ENCODE data around the gene SSX2IP. TPM values are rescaled to one million over a fixed set of nuclear protein-coding genes. Genes with fewer than 3 reads are reported as not detected.

SSX2IP gene
- polyA plus RNA-seq, 3 donors = 0.85 to 2.8 (median 2.2) TPM

DNA sequence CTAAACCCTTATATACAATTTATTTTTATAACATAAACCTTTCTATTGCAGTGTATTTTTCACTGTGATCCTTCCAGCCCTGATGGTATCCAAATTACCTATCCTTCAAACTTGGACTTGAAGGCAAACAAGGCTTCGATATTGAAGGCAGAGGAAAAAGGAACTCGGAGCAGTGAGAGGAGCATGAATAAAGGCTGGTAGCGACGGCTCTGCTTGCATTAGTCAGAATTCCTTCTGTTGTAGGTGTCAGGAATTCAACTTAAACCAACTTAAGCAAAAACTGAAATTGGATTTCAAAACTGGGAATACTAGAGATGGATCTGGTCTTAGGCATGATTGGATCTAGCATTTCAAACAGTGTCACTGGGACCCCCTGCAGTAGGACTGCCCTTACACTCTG, 17.8 kb upstream of the SSX2IP start:
- intact Hi-C loops (cut with micrococcal nuclease) = no loop called here
- no peak overlapping the region for H3K4me3 ChIP-seq (replicated peaks in 1 of 3; ENCODE audit: low read depth in 2 of 3, low read length in 3 of 3)
- H3K27ac Mint-ChIP-seq = peak overlapping the region in 1 of 7 donors; percentile 43
- peaks cover 5% of the 10 kb centered on the region for H3K4me1 Mint-ChIP-seq
- H3K36me3 Mint-ChIP-seq = no peaks in the 10 kb centered on the region
- no peak overlapping the region for H3K4me3 Mint-ChIP-seq
- no peak overlapping the region for H2AFZ ChIP-seq (ENCODE audit: insufficient read depth, low read depth, low read length, poor library complexity, severe bottlenecking)
- DNase-seq = no peak
- H3K27ac ChIP-seq (ENCODE audit: low read depth in 1 of 2, low read length in 2 of 2) = no peak overlapping the region
- H3K4me1 ChIP-seq (ENCODE audit: control insufficient read depth in 1 of 2, insufficient read depth in 2 of 2, low read length in 2 of 2) = no peaks in the 10 kb centered on the region
- H3K27me3 Mint-ChIP-seq (ENCODE audit: low read depth in 3 of 3) = no peaks in the 10 kb centered on the region
- no peaks in the 10 kb centered on the region for H3K79me2 ChIP-seq (ENCODE audit: insufficient read depth, low read length)
- H3K36me3 ChIP-seq (replicated peaks in 1 of 2; ENCODE audit: control insufficient read depth in 1 of 2, insufficient read depth in 2 of 2, low read length in 2 of 2) = no peaks in the 10 kb centered on the region
- no peak overlapping the region for H3K9ac ChIP-seq (ENCODE audit: insufficient read depth, low read length, poor library complexity, severe bottlenecking)
- H3K9me3 ChIP-seq (replicated peaks in 1 of 2; ENCODE audit: control insufficient read depth in 1 of 2, insufficient read depth in 1 of 2, low read length in 2 of 2) = no peaks in the 10 kb centered on the region
- no peaks in the 10 kb centered on the region for H3K27me3 ChIP-seq (ENCODE audit: control insufficient read depth in 2 of 2, insufficient read depth in 2 of 2, low read length in 2 of 2)
- no peaks in the 10 kb centered on the region for H4K20me1 ChIP-seq (ENCODE audit: insufficient read depth, low read length)
- no peak overlapping the region for H3K4me2 ChIP-seq (replicated peaks; ENCODE audit: extremely low read depth, low read length, poor library complexity, severe bottlenecking)
- TF ChIP-seq, protein P1, sequence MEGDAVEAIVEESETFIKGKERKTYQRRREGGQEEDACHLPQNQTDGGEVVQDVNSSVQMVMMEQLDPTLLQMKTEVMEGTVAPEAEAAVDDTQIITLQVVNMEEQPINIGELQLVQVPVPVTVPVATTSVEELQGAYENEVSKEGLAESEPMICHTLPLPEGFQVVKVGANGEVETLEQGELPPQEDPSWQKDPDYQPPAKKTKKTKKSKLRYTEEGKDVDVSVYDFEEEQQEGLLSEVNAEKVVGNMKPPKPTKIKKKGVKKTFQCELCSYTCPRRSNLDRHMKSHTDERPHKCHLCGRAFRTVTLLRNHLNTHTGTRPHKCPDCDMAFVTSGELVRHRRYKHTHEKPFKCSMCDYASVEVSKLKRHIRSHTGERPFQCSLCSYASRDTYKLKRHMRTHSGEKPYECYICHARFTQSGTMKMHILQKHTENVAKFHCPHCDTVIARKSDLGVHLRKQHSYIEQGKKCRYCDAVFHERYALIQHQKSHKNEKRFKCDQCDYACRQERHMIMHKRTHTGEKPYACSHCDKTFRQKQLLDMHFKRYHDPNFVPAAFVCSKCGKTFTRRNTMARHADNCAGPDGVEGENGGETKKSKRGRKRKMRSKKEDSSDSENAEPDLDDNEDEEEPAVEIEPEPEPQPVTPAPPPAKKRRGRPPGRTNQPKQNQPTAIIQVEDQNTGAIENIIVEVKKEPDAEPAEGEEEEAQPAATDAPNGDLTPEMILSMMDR (IDR thresholded peaks at IDR 0.05) = no peak
- WGBS (ENCODE audit: insufficient coverage) = no CpG with 5 or more reads among the region's 4 CpGs
- no peaks in the 10 kb centered on the region for H3K9me3 Mint-ChIP-seq

DNA sequence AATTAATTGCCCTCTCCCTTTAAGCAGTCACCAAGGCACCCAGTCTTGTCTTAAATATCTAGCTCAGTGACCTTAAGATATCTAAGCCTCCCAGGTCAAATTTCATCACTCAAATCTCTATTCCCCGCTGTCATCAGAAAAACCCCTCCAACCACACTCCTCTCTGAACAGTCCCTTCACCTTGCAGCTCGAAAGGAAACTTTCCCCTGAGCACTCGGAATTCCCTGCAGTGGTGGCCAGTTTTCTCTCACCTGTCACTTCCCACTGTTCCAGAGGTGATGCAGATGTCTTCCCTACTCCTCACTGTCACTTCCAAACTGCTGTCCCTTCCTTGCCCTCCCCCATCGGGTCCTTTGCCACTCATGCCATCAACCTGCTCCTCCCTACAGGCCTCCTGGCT, 15.3 kb upstream of the SSX2IP start:
- no peak overlapping the region for H2AFZ ChIP-seq (ENCODE audit: insufficient read depth, low read depth, low read length, poor library complexity, severe bottlenecking)

More for the DNA sequence above, 15.3 kb upstream of the SSX2IP start:
- Mint-ChIP-seq H3K36me3 (no peaks in the 10 kb centered on the region), H3K27ac (no peak overlapping the region), H3K4me1 (peaks cover 5% of the 10 kb centered on the region), H3K27me3 (ENCODE audit: low read depth in 3 of 3) (no peaks in the 10 kb centered on the region), H3K4me3 (no peak overlapping the region), H3K9me3 (no peaks in the 10 kb centered on the region)
- Histone ChIP-seq H3K4me2 (replicated peaks; ENCODE audit: extremely low read depth, low read length, poor library complexity, severe bottlenecking) (no peak overlapping the region), H3K9me3 (replicated peaks in 1 of 2; ENCODE audit: control insufficient read depth in 1 of 2, insufficient read depth in 1 of 2, low read length in 2 of 2) (no peaks in the 10 kb centered on the region), H3K27me3 (ENCODE audit: control insufficient read depth in 2 of 2, insufficient read depth in 2 of 2, low read length in 2 of 2) (no peaks in the 10 kb centered on the region), H3K9ac (ENCODE audit: insufficient read depth, low read length, poor library complexity, severe bottlenecking) (no peak overlapping the region), H4K20me1 (ENCODE audit: insufficient read depth, low read length) (no peaks in the 10 kb centered on the region), H3K36me3 (replicated peaks in 1 of 2; ENCODE audit: control insufficient read depth in 1 of 2, insufficient read depth in 2 of 2, low read length in 2 of 2) (no peaks in the 10 kb centered on the region), H3K4me1 (ENCODE audit: control insufficient read depth in 1 of 2, insufficient read depth in 2 of 2, low read length in 2 of 2) (no peaks in the 10 kb centered on the region), H3K79me2 (ENCODE audit: insufficient read depth, low read length) (no peaks in the 10 kb centered on the region), H3K27ac (ENCODE audit: low read depth in 1 of 2, low read length in 2 of 2) (no peak overlapping the region), H3K4me3 (replicated peaks in 1 of 3; ENCODE audit: low read depth in 2 of 3, low read length in 3 of 3) (no peak overlapping the region)
- intact Hi-C loops (cut with micrococcal nuclease) = no loop called here
- TF ChIP-seq, protein P1 (IDR thresholded peaks at IDR 0.05) = no peak
- no peak for DNase-seq
- 94% methylated on average over 4 of the region's 4 CpGs for WGBS (ENCODE audit: insufficient coverage)

Data from CD14-positive monocyte (primary cell).